ELF-1 (cell line): ENCODE data around the gene ARHGAP26.

ENCODE experiments used
- DNase-seq: peaks from one replicate; pipeline ENCODE4 v3.0.0-alpha.2; 2016; ENCODE audit warnings: low read depth, low spot score

The ARHGAP26 gene

DNA sequence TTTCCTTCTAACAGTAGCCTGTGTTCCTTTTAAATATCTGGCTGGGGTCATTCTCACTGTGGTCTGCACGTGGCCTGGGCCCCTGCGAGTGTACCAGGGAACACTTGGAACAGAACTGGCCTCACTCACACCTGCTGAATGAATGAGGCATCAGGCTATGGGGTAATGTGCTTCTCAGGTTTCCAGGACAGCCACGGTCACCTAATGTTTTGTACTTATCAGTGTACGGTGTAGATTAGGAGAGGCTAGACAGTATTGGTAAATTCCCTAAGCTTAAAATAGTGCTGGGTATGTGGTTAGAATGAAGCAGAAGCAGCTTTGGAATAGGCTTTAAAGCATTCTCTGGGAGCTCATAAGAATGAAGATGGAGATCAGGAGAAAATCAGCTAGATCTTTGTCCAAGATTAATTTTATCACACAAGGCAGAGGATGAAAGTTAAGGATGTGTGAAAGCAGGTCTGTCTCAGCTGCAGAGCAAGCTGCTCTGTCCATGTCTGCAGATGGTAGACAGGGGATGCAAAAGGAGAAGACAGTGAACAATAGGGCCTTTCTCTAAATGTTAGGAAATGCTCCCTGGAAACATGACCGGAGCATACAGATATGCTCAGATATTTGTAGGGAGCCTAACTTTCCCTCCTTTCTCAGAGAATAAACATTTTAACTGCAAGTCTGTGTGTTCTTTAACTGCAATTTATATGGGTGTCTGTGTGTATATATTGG lies 365.8 kb downstream of the ARHGAP26 start:
- no peak for DNase-seq

DNA sequence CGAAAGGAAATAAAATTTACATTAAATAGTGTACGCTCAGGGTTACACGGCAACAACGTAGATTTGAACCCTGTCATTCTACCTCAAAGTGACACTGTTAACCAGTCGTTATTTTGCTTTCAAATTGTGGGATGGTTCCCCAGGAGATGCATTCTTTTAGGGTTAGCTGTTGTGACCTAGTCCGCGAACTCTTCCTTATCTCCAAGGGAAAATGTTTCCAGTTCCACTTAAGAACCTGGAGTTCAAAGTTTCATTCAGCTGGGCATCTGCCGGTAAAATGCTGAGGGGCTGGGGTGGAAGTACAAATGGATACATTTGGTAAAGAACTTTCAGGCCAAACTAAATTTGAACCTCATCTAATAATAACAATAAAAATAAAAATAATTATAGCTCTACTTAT lies 368.7 kb downstream of the ARHGAP26 start:
- no peak for DNase-seq

DNA sequence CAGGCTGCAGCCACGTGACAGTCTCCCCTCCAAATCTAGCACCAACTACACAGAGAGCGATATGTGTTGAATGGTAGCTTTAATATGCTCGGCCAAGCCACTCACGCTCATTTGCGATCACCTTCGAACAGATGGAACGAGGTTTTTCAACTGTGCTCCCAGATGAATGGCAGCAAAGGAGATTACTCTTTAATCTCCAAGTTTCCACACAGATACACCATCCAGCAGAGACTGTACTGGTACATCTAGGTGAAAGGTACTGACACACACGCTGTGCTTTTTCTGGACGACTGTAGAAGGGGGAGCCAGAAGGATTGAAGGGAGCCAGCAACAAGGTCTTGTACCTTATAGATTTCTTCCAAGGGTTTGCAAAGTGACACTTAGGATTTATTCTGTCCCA lies 369.4 kb downstream of the ARHGAP26 start:
- DNase-seq, result no peak

DNA sequence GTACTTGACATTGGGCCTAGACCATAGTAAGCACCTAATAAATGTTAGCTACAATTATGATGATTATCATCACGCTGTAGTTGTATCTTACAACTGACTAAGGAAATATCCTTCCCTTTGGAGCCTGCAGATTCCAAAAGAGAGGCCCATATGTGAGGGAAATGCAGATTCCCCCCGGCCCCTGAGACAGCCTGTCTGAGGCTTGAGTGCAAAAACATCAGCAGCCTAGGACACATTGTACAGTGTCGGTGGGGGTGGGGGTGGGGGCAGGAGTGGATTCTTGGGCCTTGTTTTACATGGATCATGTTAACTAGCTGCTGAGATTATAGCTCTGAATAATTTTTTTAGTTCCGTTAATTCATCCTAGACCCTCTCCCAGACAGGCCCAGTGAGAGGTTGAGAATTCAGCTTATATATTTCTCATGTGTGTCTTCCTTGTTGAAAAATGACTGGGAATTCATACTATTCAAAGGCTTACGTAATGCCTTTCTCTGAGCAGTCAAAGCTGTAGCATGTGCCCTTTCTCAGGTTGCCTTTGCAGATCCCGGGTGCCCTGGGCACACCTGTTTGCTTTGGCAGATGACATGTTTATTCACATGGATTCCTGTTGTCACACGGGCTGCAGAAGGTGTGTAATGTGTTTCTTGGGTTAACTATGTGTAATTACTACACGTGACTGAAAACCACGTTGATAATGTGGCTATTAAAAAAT lies 370.5 kb downstream of the ARHGAP26 start:
- no peak for DNase-seq

DNA sequence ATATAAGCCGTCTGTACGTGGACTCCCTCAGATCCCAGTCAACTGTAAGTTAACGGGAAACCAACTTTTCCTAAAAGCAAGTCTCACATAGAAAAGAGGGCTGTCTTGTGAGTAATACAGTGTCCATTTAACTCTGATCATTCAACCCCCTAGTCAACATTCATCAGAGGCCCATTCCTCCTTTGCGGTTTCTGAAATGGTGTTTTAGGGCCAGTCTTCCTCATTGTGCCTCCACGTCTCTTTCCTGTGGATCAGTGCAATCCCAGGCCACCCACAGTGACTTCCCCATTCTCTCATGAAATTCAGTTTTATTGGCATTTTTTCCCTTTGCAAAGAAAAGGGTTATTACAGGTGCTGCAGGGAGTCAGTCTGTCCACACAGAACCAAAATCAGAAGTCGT lies 371.5 kb downstream of the ARHGAP26 start:
- DNase-seq, result no peak

DNA sequence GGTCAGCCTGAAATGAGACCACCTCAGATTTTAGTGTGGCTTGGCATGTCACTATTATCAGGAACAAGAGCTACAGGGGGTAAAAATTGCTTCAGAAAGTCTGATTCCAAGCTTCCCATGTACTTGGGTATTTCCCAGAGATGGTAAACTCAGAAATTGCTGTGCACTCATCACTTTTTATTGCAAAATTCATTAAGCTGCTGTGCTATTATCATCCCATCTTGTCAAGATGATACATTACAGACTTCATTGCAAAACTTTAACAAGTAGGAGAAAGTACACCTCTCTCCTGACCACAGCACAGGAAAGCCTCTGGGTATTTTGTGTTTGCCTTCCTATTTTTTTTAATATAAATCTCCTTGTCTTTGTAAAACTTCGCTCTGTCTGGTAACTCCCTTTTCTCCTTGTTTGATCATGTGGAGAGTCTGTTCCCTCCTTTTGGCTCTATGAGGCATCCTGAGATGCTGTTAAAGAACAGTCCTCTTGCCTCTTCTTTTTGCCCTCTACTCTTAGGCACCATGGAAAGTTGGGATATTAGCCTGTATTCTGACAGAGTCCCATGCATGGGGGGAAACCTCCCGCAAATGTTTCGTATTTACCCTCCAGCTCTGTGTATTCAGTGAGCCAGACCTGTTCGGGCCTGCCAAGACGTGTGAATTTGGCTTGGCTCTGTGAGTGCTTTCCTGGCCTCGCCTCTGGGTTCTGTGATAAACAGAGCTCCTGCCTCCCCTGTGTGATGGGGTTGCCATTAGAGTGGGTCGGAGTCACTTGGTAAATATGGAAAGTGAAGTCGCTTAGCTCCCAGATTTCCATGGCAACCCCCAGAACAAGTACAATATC lies 372.6 kb downstream of the ARHGAP26 start:
- DNase-seq, result no peak

DNA sequence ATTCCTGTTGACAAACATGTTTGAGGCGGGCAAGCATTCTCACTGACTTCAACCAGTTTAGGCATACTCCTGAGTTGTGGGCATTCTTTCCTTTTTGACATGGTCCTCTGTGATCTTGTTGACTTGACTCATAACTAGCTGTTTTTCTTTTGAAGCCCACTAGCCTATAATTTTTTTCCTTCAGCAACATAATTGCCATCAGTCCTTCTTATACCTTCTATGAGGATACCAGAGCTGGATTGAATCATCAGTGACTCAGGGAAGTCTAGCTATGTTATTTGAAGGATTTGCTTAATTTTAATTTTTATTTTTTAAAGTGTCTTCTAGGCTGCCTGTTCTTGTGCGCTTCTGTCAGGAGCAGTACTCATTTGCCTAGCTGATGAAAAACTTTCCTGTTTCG lies 373.8 kb downstream of the ARHGAP26 start:
- DNase-seq, result no peak

DNA sequence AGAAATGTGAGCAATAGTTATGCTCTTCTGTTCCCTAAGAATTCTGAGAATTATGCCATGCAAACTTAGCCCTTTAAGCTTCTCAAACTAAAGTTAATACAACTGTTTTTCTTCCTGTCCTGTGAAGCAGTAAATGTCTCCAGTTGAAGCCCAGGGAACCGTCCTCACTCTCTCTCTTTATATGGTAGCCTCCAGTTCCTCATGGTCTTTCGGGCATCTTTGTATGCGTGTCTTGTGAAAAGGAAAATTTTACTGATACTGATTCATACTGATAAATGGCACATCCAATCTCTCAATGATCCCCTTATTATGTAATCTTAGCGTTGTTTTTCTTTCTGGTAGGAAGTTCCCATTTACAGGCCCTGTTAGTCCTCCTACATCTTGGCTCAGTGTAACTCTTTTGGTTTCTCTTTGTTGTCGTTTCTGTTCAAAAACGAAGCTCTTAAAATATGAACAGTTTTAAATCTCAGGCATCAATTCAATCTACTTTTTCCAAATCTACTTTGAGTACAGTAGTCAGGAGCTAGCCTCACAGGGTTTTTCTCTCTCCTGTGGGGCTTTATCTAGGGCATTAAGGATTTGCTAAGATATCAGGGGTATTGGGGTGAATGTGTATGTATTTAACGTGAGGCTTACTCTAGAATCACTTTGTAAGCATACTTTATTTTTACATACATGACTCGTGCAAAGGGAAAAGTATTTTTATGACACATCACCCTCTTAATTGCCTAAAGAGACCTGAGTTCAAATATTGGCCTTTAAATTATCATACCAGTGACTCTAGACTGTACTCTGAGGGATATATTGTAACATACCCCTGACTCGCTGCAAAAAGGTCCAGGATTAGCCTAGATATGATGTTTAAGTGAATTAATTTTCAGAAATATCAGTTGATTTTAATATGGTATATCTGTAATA lies 375.3 kb downstream of the ARHGAP26 start:
- DNase-seq, result no peak

DNA sequence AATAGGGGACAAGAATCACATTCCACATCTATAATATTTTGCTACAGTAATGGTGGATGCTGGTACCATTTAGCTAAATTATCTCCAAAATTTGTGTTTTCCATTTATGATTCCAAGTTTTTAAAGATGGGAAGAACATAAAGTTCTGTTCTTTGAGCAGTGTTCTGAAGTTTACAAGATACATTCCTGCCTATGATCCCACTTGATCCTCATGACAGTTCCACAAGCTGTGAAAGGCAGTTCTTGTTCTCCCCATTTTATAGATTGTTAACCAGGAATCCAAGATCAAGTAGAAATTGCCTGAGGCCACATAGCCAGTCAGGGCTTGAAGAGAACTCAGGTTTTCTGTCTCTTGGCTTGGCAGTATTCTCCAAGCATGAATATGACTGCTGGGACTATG lies 376.0 kb downstream of the ARHGAP26 start:
- no peak for DNase-seq

DNA sequence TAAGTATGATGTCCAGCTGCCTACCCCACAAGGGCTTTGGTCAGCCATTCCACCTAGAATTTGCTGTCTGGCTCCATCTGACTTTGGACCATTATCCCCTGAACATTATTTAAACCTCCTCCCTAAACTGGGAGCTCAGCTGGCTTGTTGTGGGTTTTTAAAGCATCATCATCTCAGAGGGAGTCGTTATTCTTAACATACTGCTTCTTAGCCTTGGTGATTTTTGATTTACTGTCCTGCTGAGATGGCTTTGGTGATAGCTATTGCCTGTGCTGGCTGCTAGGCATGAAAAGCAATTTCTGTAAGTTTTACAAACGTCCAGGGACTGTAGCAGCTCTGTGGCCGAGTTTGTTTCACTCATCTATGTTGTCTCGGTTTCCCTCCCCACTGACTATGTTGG lies 377.2 kb downstream of the ARHGAP26 start:
- no peak for DNase-seq

DNA sequence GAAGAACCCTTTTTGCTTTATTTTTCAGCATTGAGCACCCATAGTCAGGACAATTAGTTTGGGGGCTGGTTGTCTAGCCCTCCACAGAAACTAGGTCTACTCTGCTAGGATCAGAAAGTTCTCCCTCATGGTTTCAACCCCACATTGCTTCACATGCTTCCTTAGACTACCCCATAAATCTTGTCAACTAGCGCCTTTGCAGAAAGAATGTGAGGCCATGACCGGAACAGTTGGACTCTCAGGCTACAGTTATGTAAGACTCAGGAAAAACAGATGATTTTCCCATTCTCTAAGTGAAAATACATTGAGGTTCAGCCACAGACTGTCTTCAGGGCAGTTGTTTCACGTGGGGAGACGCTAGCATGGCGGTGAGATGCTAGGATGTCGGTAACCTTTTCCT lies 377.7 kb downstream of the ARHGAP26 start:
- DNase-seq, result no peak

DNA sequence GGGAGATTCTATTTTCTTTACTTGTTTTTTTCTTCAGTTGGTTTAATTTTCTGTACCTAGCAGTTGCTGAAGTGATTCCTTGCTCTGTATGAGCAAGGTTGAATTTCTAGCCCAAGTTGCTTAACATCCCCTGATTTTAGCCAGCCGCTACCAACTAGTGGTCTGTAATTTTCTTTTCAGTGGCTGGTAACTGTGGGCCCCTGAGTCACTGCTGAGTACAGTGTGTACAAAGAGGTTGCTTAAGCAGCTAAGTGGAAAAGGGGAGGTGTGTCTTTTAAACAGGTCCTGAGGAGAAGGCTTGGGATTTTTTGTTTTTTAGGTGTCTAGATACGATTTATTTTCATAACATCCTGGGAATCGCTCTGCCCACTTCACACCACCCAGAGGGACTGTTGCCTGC lies 378.6 kb downstream of the ARHGAP26 start:
- DNase-seq, result no peak

DNA sequence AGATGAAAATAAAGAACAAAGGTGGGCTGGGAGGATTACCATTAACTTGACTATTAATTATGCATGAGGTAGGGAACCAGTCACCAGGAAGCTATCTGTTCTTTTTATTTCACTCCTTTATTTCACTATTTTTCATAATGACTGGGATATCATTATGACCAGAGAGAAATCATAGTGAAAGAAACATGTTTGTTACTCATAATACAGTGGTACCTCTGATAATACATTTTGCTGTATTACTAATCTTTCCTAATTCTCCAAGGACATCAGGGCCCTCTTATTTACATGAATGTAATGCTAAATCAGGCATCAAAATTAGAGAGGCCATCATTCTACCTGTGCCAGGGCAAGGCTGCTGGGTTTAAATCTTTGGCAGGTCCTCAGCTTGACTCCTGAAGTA lies 379.6 kb downstream of the ARHGAP26 start:
- no peak for DNase-seq

DNA sequence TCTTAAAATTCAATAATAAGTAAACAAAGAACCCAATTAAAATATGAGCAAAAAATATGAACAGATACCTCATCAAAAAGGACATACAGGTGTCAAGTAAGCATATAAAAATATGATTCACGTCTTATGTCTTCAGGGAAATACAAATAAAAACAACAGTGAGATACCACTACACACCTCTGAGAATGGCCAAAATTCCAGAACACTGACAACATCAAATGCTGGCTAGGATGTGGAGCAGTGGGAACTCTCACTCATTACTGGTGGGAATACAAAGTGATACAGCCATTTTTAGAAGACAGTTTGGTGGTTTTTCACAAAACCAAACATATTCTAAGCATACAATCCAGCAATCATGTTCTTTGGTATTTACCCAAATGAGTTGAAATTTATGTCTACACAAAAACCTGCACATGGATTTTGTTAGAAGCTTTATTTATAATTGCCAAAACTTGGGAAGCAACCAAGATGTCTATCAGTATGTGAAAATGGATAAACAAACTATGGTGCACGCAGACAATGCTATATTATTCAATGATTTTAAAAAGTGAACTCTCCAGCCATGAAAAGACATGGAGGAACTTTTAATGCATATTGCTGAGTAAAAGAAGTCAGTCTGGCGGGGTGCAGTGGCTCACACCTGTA lies 381.0 kb downstream of the ARHGAP26 start:
- no peak for DNase-seq

DNA sequence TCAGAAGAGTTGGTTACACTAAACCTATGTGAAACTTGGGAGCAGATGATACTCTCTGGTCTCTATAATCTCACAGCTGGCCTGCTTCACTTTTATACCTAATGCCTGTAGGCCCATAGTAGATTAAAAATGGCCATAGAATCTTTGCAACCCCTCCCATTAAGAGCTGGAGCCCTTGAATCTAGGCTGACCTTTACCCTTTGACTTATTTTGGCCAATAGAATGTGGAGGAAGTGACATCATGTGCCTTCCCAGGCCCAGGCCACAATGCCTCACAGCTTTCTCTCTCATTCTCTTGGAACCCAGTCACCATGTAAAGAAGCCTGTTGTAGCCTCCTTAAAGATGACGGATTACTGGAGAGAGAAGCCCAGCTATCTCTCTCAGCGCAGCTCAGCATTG lies 382.3 kb downstream of the ARHGAP26 start:
- no peak for DNase-seq

DNA sequence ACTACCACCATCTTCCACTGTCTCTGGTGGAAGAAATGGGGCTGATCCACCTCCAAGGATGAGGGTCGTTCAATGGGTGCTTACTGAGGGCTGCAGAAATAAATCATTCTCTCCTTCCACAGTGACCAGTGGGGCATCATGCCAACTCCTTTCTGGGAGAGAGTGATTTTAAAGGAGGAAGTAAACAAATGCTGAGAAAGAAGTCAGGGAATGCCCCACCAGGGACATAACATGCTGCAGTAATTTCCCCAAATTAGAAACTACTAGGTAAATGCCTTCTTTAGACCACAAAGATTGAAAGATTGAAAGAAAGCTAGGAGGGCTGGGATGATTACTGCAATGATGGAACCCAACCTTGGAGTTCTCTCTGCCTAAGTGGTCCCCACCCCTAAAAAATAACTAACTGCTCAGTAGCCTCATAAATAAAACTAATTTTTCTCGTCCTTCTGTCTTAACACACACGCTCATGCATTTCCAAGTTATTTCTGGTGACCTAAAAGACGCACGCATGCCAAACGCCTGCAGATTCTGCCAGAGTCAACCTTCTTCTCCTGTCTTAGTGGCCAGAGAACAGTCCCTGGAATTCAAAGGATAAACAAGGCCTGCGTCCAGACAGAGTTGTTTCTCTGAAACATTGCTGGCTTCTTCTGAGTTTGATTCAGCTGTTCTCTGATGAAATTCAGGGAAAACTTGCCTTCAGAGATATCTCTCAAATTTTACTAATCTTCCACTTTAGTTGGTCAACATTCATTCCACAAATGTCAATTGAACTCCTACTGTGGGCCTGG lies 383.3 kb downstream of the ARHGAP26 start:
- DNase-seq, result no peak

DNA sequence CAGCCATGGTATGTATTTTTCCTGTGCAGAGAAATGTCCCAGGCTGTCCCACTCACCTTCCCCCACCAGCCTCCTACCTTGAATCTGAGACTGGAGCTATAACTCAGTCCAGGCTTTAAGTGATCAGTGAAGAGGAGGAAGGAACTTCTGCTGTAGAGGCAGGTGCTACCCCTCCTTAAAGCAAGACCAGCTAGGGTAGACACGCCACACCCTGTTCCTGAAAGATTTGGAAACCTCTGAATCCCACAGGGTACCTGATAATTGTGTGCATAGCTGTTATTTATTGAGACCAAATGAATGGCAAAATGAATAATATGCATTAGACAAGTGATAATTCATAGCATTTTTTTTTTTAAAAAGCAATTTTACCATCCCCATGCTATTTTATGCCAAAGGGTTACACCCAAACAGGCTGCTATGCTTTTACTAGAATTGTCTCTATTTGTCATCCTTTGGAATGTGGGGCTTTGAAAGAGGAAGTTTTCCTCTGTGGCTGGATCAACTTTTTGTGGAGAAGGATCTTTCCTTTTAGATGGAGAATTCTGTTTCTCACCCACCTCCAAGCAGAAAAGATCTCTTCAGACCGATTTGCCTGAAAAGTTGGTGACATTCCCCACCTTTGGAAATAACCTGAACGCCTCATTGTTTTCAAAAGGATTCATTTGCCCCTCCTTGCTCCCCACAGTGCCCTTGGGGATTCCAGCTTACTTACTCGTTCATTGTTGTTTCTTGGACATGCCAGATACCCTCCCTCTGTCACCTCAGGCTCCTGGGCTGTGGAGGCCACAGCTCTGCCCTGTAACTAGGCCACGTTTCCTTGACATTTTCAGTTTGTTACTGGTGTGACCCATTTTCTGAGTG lies 384.6 kb downstream of the ARHGAP26 start:
- DNase-seq, result peak; percentile 27

DNA sequence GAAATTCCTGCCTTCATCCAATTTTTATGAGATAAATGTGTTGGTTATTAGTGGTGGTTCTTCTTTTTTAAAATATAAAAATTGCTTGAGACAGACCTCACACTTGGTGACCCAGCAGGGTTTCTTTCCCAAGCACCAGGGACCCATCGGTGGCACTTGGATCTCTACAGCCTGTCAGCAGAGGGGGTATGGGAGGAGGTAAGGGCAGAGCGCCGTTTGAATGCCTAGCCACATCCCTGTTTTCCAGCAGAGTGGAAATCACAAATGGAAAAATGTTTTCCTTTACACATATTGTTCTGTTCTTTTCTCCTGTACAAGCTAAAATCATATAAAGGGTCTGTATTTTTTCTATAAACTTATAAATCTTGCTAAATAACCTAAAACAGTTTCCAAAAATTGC lies 385.3 kb downstream of the ARHGAP26 start:
- no peak for DNase-seq

DNA sequence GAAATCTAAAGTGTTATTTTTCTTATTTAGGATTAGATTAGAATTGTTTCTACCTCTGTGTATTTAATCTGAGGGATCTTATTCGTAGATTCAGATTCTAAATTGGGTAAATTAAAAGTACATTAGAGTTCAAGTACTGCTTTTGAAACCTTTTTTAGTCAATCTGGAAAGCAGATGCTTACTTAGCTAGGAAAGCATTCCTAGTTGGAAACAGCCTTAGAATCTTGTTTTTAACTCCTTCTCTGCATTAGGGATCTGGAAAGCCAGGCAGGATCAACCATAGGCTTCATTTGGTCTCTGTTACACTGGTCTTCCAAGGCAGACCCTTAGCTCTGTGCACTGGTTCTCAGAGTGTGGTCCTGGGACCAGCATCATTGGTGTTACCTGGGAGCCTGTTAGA lies 385.9 kb downstream of the ARHGAP26 start:
- DNase-seq, result no peak
